H1 (cell line): ENCODE measurements around the gene SFTPB. TPM values are rescaled to one million over a fixed set of nuclear protein-coding genes. Genes with fewer than 3 reads are reported as not detected.

Experiments
- CTCF ChIA-PET: fragments of 300-600 bp; sonication (Branson Sonifier 250); formaldehyde crosslinking; loops from one replicate; lab custom pipeline; 2021; ENCODE audit not compliant: partially characterized antibody; lab: Charles Lee
- POLR2A ChIA-PET: fragments of 300-600 bp; sonication (Branson Sonifier 250); formaldehyde crosslinking; loops from one replicate; lab custom pipeline; 2021; ENCODE audit warnings: inconsistent platforms; ENCODE audit not compliant: partially characterized antibody; lab: Charles Lee
- DNase-seq, 2 experiments: peaks; one replicate each; pipeline versions ENCODE4 v3.0.0 to v3.0.0-alpha.2; 2010 to 2022; ENCODE audit warnings: low spot score in 2 of 2, low read depth in 1 of 2, mixed read lengths in 1 of 2
- FAIRE-seq: peaks from 2 replicates; lab custom pipeline; 2011; peaks lifted over from hg19 to GRCh38; lab: Jason Lieb, UNC
- H2AFZ ChIP-seq: 2 replicates; pipeline ENCODE4 v1.8.1; 2012; ENCODE audit warnings: low read length, inconsistent platforms
- H2AK5ac ChIP-seq: 2 replicates; pipeline ENCODE4 v1.6.1; 2013; ENCODE audit warnings: low read depth, low read length
- H2BK120ac ChIP-seq: replicated peaks from 2 replicates; pipeline ENCODE3; 2013; ENCODE audit warnings: low read depth, low read length, inconsistent platforms
- H2BK12ac ChIP-seq: 2 replicates; pipeline ENCODE4 v1.6.1; 2013; ENCODE audit warnings: low read depth, low read length
- H2BK15ac ChIP-seq: 2 replicates; pipeline ENCODE4 v1.6.1; 2013; ENCODE audit warnings: low read length
- H2BK20ac ChIP-seq: 2 replicates; pipeline ENCODE4 v1.6.1; 2013; ENCODE audit warnings: low read length
- H2BK5ac ChIP-seq: 2 replicates; pipeline ENCODE4 v1.6.1; 2013; ENCODE audit warnings: low read depth, low read length
- H3K14ac ChIP-seq: 2 replicates; pipeline ENCODE4 v1.6.1; 2013; ENCODE audit warnings: inconsistent platforms; ENCODE audit not compliant: insufficient read length
- H3K18ac ChIP-seq: 2 replicates; pipeline ENCODE4 v1.6.1; 2013; ENCODE audit warnings: low read length; ENCODE audit errors: extremely low read depth
- H3K23ac ChIP-seq: 2 replicates; pipeline ENCODE4 v1.6.1; 2013; ENCODE audit warnings: inconsistent platforms; ENCODE audit not compliant: insufficient read length
- H3K23me2 ChIP-seq: 2 replicates; pipeline ENCODE4 v1.6.1; 2013; ENCODE audit warnings: low read depth, low read length
- H3K27ac ChIP-seq: 2 replicates; pipeline ENCODE4 v1.6.1; 2011; ENCODE audit warnings: low read depth, low read length, inconsistent platforms
- H3K27me3 ChIP-seq, 4 experiments: replicated peaks in 1 of 4; 1 replicate in 1 of 4; 2 replicates in 3 of 4; pipeline versions ENCODE4 v1.6.1 to v1.8.1; 2011 to 2013; ENCODE audit warnings: low read length in 3 of 4, mild to moderate bottlenecking in 3 of 4, inconsistent platforms in 2 of 4, mixed read lengths in 2 of 4, moderate library complexity in 1 of 4; ENCODE audit not compliant: control insufficient read depth in 3 of 4, insufficient read depth in 3 of 4; ENCODE audit errors: extremely low read depth in 1 of 4
- H3K36me3 ChIP-seq, 4 experiments: 2 replicates each; pipeline versions ENCODE4 v1.6.1 to v1.8.1; 2011 to 2013; ENCODE audit warnings: mild to moderate bottlenecking in 4 of 4, low read length in 3 of 4, moderate library complexity in 2 of 4, control low read depth in 1 of 4, inconsistent platforms in 1 of 4; ENCODE audit not compliant: insufficient read depth in 4 of 4, control insufficient read depth in 2 of 4
- H3K4ac ChIP-seq: replicated peaks from 2 replicates; pipeline ENCODE3; 2013; ENCODE audit warnings: low read length, low read depth, mixed read lengths, inconsistent platforms; ENCODE audit not compliant: insufficient read length
- H3K4me1 ChIP-seq, 4 experiments: replicated peaks in 1 of 4; 1 replicate in 1 of 4; 2 replicates in 3 of 4; pipeline versions ENCODE4 v1.6.1 to v1.8.1; 2011 to 2013; ENCODE audit warnings: low read length in 3 of 4, inconsistent platforms in 2 of 4, mixed read lengths in 1 of 4; ENCODE audit not compliant: insufficient read depth in 4 of 4, control insufficient read depth in 3 of 4
- H3K4me2 ChIP-seq, 2 experiments: 2 replicates each; pipeline versions ENCODE4 v1.6.1 to v1.8.1; 2011 to 2013; ENCODE audit warnings: low read depth in 2 of 2, low read length in 2 of 2, control low read depth in 1 of 2, inconsistent platforms in 1 of 2, mild to moderate bottlenecking in 1 of 2; ENCODE audit not compliant: insufficient read depth in 1 of 2
- H3K4me3 ChIP-seq, 4 experiments: fragments of 200-600, 300-600 bp in 1 of 4; sonication (generic), shearing (Covaris generic), sonication (Bioruptor Twin) in 1 of 4; 2 replicates each; pipeline versions ENCODE4 v1.5.1 to v1.8.1; 2011 to 2016; ENCODE audit warnings: low read length in 4 of 4, low read depth in 3 of 4, control low read depth in 2 of 4, inconsistent platforms in 2 of 4, mild to moderate bottlenecking in 2 of 4, mixed read lengths in 1 of 4, moderate library complexity in 1 of 4; ENCODE audit not compliant: insufficient read depth in 2 of 4; ENCODE audit errors: extremely low read depth in 1 of 4
- H3K56ac ChIP-seq: replicated peaks from 2 replicates; pipeline ENCODE3; 2013; ENCODE audit warnings: low read depth, mild to moderate bottlenecking, mixed read lengths, low read length, inconsistent platforms; ENCODE audit not compliant: insufficient read length
- H3K79me1 ChIP-seq: 2 replicates; pipeline ENCODE4 v1.6.1; 2013; ENCODE audit warnings: low read depth, low read length, control low read depth
- H3K79me2 ChIP-seq, 2 experiments: 2 replicates each; pipeline versions ENCODE4 v1.6.1 to v1.8.1; 2012 to 2013; ENCODE audit warnings: low read length in 2 of 2, mild to moderate bottlenecking in 2 of 2, inconsistent platforms in 1 of 2; ENCODE audit not compliant: insufficient read depth in 2 of 2, control insufficient read depth in 1 of 2
- H3K9ac ChIP-seq, 4 experiments: replicated peaks in 1 of 4; 1 replicate in 1 of 4; 2 replicates in 3 of 4; pipeline versions ENCODE4 v1.6.1 to v1.8.1; 2011 to 2013; ENCODE audit warnings: low read depth in 3 of 4, low read length in 3 of 4, control low read depth in 2 of 4, mild to moderate bottlenecking in 2 of 4, moderate library complexity in 2 of 4, inconsistent platforms in 1 of 4; ENCODE audit errors: extremely low read depth in 1 of 4
- H3K9me3 ChIP-seq, 2 experiments: 2 replicates each; pipeline versions ENCODE4 v1.6.1 to v1.8.1; 2012 to 2013; ENCODE audit warnings: mild to moderate bottlenecking in 2 of 2, moderate library complexity in 2 of 2, control low read depth in 1 of 2, inconsistent platforms in 1 of 2, low read depth in 1 of 2, low read length in 1 of 2, mixed read lengths in 1 of 2; ENCODE audit not compliant: insufficient read depth in 2 of 2
- H4K20me1 ChIP-seq, 2 experiments: replicated peaks in 1 of 2; 2 replicates each; pipeline versions ENCODE3 to v1.8.1; 2011 to 2013; ENCODE audit warnings: inconsistent platforms in 2 of 2, low read length in 2 of 2, mild to moderate bottlenecking in 1 of 2; ENCODE audit not compliant: insufficient read depth in 2 of 2, control insufficient read depth in 1 of 2
- H4K5ac ChIP-seq: 2 replicates; pipeline ENCODE4 v1.6.1; 2013; ENCODE audit warnings: low read length, low read depth, mixed read lengths, inconsistent platforms; ENCODE audit not compliant: insufficient read length
- H4K8ac ChIP-seq: 2 replicates; pipeline ENCODE4 v1.8.0; 2013; ENCODE audit warnings: mild to moderate bottlenecking, moderate library complexity, low read length, inconsistent platforms; ENCODE audit not compliant: insufficient read depth; ENCODE audit errors: extremely low read depth
- H4K91ac ChIP-seq: replicated peaks from 2 replicates; pipeline ENCODE3; 2013; ENCODE audit warnings: low read length, mixed read lengths, inconsistent platforms; ENCODE audit not compliant: insufficient read length
- BRCA1 ChIP-seq: IDR thresholded peaks from 2 replicates; pipeline ENCODE4 v1.6.1; 2012; ENCODE audit warnings: low read depth, low read length, improper control_type of control experiment
- CHD2 ChIP-seq: IDR thresholded peaks from 2 replicates; pipeline ENCODE4 v1.6.1; 2012; ENCODE audit warnings: low read length, improper control_type of control experiment
- SP1 ChIP-seq: IDR thresholded peaks from 2 replicates; pipeline ENCODE4 v1.6.1; 2011; ENCODE audit warnings: low read depth, low read length
- WGBS, 2 experiments: shearing (Covaris generic) in 1 of 2; methylation state at CpG; one replicate each; pipeline versions ENCODE4 v1.1.6 to v1.1.7; 2013 to 2015; ENCODE audit warnings: low lambda C conversion rate in 2 of 2, mixed read lengths in 2 of 2, inconsistent platforms in 1 of 2, low coverage in 1 of 2, missing lambda C conversion rate in 1 of 2; ENCODE audit not compliant: insufficient replicate concordance in 2 of 2, insufficient coverage in 1 of 2, insufficient read length in 1 of 2; ENCODE audit errors: extremely low coverage in 1 of 2, missing lambda C conversion rate in 1 of 2; 5-methylcytosine and 5-hydroxymethylcytosine counted together
- polyA plus RNA-seq, 7 experiments: library from polyadenylated mRNA; depleted of rRNA in 3 of 7; stranded (reverse) in 5 of 7; unstranded in 2 of 7; fragments of >200 nt in 5 of 7; fragments of 200-250 nt in 2 of 7; gene quantifications; 1 replicate in 5 of 7; 2 replicates in 1 of 7; 4 replicates in 1 of 7; pipeline versions ENCODE4 v1.2.1 to v1.2.3, GENCODE V29; 2011 to 2013; ENCODE audit warnings: missing spikeins in 2 of 7, mixed read lengths in 2 of 7
- total RNA-seq: library from RNA; stranded (reverse); fragmentation: NEBNext Ultra II Directional; extraction: Animal tissue kit (Norgen Biotek cat#: 25700); gene quantifications from 2 replicates; pipeline ENCODE4 v1.2.1, GENCODE V29; 2021

The SFTPB gene
- total and polyA plus RNA-seq, 2 of the 8 experiments (the other 6 are each of a cell fraction or from before 2014, with no cell fraction given): not detected

- no peaks in the 10 kb centered on the region for H3K79me1 ChIP-seq
- WGBS, 2 experiments: 81% methylated on average over 1 of the region's 1 CpG; no CpG with 5 or more reads in 1 of the 2 experiments
- no peak overlapping the region for H3K23ac ChIP-seq
- H3K23me2 ChIP-seq: no peaks in the 10 kb centered on the region
- no peak overlapping the region for H3K18ac ChIP-seq
- H3K79me2 ChIP-seq: no peaks in the 10 kb centered on the region
- TF ChIP-seq CHD2 (0 out of 2 replicates have a peak, but pooled peaks have one; percentile 36), SP1 (peak; percentile 77), BRCA1 (no peak)
- 0 out of 2 replicates have a peak overlapping the region, but pooled peaks have one; percentile 0 for H2AFZ ChIP-seq
- no peak overlapping the region for H3K56ac ChIP-seq
- no peak overlapping the region for H3K14ac ChIP-seq
- no peaks in the 10 kb centered on the region for H3K36me3 ChIP-seq
- H2BK20ac ChIP-seq: 0 out of 2 replicates have a peak overlapping the region, but pooled peaks have one; percentile 13
- no peak overlapping the region for H2BK12ac ChIP-seq
- no peak overlapping the region for H3K4ac ChIP-seq
- no peak overlapping the region for H4K8ac ChIP-seq
- H3K9ac ChIP-seq: no peak overlapping the region
- no peak overlapping the region for H4K5ac ChIP-seq
- no peak overlapping the region for H2BK5ac ChIP-seq
- ChIA-PET POLR2A (interaction anchor here (1.4 kb wide), 1 partner anchor 21 kb away, joined by 5 read pairs; no protein-coding TSS in a partner anchor), CTCF (interaction anchor here (0.9 to 6.8 kb wide), 7 partner anchors 9 to 95 kb away, joined by 3 to 49 read pairs (median 4); no protein-coding TSS in a partner anchor)
- DNase-seq: no peak
- no peak overlapping the region for H2BK120ac ChIP-seq
- H2AK5ac ChIP-seq: no peak overlapping the region
- H3K27me3 ChIP-seq: no peaks in the 10 kb centered on the region
- H4K20me1 ChIP-seq: no peaks in the 10 kb centered on the region
- no peak for FAIRE-seq
- no peak overlapping the region for H3K4me2 ChIP-seq
- no peak overlapping the region for H3K4me3 ChIP-seq
- no peak overlapping the region for H3K27ac ChIP-seq
- H3K9me3 ChIP-seq: no peaks in the 10 kb centered on the region
- no peak overlapping the region for H2BK15ac ChIP-seq
- H4K91ac ChIP-seq: no peak overlapping the region
- H3K4me1 ChIP-seq: peaks cover 0 to 9% (median 4%) of the 10 kb centered on the region in 4 experiments; a peak in 4 of 7 replicates
These were observed 31.3 kb upstream of the SFTPB start for GRCh38 chr2:85699325-85699724.
